Stimulated activated CD8-positive, alpha-beta memory T cell treated with anti-CD3 and anti-CD28 coated beads, Interleukin-7, amount 100 ng/mL, for 4 hours (primary cell): Measurements from ENCODE around the gene GMIP.

Experiments used
- DNase-seq, 2 donors: peaks; one replicate each; pipeline ENCODE4 v3.0.0-alpha.2; 2020; ENCODE audit warnings: low read depth in 2 of 2

The GMIP gene

DNA sequence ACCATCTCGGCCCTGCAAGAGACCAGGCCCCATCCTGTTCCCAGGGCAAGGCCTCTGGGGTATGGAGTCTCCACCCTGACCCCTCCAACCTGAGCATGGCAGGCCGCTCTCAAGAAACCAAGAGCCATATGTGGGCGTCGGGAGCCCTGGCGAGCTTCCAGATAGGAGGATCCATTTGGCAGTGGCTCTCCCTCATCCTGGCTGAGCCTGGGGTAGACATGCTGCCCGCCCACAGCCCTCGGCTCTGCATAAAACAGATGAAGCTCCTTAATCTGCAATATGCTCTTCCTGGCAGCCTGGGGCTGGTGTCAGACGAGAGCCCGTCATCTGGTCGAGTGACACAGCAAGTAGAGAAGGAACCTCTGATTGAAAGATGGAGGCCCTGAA lies 13.9 kb upstream of the GMIP start:
- DNase-seq, result no peak

DNA sequence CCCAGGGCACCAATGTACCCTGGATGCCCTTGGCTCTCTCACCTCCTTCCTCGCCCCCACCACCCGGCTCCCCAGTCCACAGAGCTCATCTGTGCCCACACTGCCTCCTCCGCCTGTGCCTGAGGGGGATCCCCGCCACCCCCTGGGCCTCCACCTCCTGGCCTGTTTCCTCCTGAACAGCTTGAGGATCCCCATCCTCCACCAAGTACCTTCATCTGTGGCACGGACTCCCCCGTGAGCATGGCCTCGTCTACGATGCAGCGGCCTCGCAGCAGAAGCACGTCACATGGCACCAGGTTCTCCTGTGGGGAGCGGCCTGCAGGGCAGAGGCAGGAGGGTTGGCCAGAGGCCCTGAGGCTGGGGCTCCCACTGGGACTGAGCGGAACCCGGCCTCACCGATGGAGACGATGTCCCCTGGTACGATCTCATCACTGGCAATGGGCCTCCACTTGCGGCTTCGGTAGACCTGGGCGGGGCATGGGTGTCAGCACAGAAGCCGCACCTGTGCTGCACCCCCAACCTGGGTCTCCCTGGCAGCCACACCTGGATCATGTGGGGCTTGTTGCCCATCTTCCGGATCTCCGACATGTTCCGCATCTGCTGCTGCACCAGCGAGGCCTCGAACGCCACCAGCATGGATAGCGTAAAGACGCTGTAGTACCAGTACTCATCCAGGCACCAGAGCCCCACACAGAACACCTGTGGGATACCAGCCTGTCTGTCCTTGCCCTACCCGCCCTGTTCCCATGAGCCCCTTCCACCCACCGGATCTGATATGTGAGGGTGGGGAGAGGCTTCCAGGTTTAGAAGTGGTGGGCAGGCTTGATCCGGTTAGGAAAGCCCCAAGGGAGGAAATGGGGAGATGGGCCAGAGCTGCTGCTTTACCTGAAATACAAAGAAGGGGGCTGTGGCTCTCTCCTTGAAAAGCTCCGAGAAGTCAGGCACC lies 13.3 kb upstream of the GMIP start:
- DNase-seq, result no peak

DNA sequence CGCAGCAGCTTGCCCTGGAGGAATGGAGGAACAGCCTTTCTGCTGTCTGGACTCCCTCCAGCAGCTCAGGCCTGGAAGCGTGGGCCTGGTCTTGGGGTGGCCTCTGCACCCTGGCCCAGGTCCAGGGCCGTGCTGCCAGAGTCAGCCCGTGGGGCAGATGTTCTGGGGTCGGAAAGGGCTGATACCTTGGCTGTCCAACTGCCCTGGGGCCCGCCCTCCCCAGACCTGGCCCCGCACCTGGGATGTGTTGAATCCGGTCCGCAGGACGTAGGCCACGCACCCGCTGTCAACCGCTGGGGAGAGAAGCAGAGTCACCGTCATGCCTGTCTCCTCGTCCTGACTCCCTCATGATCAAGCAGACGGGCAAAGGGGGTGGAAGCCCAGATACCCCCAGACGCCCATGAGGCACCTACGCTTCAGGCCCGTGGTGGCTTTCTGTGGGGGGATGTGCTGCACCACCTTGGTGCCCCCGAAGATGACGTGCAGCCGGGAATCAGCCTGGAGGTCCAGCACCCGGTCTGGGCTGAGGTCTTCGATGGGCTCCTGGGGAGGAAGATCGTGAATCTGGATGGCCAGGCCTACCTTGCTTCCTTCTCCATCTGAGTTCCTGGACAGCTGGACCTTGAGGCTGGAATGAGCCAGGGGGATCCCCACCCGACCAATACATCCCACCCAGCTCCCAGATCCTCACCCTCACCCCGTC lies 12.3 kb upstream of the GMIP start:
- no peak for DNase-seq

DNA sequence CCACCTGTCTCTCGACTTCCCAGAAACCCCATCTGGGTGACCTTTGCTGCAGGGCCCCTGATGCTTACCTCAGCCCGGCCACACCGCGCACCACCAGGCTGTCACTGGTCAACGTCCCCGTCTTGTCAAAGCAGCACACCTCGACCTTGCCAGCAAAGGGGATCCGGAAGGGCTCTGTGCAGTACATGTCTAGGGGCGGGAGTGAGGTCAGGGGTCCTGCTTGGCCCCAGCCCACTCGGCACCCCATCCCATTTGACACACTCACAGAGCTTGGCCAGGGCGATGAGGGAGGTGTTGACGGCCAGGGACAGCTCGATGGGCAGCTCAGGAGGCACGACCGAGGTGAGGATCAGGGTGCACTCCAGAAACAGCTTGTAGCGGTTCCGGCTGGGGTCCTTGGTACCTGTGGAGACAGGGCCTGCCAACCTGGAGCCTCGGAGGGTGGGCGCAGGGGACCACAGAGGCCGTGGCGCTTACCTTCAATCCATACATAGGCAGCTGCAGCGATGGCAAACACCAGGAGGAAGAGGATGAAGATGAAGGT lies 11.7 kb upstream of the GMIP start:
- no peak for DNase-seq

DNA sequence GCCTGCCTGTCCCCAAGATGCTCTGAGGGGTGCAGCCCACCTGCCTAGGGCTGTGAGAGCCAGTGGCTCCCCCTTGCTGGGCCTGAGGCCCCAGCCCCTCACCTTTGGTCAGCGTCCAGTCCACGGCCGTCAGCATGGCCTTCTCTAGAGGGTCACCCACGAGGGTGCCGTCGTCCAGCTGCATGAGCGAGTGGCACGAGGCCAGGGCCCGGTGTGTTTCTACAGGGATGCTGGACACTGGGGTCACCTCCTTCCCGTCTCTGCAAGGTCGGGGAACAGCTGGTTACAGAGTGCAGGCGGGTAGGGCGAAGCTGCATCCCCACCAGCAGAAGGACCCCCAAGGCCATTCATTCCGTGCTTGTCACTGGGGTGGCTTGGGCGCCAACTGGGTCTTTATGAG lies 11.0 kb upstream of the GMIP start:
- DNase-seq, result no peak

DNA sequence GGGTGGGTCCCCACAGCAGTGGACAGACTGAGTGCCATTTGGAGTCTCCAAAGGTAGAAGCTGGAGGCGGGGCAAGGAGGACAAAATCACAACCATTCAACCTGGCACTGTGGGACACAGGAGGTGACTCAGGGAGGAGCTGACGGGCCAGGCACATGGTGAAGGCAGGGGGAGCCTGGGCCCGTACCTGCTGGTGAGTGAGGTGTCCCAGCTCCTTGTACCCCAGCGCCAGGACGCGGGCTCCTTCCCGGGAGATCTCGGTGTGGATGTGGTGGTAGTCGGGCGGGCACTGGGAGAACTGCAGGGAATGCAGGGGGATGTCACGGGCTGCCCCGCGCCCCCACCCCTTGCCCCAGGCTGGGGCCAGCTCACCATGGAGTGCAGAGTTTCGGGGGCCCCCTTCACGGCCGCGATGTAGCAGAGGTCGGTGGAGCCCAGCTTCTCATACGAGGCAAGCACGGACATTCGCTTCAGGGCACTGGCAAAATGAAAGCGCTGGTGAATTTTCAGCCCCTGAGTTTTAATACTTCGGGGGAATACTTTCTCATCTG lies 10.2 kb upstream of the GMIP start:
- no peak for DNase-seq

DNA sequence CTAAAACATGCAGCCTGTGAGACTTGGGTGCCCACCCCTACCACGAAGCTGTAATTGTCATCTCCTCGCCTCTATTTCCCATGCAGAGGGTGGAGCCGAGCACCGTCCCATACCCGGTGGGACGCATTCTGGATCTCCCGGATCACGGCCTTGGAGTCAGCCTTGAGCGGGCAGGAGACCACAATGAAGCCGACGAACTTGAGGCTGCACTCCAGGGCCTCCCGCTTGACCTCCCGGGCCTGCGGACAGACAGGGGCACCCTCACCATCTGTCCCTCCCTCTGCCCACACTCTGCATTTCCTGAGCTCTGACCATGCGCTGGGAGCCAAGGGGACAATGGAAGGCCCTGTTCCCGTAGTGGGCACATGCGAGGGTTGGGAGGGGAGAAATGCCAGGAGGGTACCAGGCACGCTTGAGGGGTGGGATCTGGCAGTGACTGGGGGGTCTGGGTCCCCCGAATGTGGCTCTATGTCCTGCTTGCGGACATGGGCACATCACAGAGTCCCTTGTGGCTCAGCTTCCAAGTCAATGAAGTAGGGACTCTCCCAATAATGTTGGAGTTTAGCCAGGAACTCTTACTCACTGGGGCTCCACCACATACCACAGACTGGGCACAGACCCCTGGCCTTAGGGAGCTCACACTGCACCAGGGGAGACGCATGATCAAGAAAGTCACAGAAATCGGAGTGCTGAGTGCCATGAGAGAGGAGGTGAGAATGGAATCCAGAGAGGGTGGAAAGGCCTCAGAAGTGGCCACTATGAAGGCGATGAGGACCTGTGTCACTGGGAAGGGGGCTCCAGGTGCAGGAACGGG lies 9.2 kb upstream of the GMIP start:
- no peak for DNase-seq

DNA sequence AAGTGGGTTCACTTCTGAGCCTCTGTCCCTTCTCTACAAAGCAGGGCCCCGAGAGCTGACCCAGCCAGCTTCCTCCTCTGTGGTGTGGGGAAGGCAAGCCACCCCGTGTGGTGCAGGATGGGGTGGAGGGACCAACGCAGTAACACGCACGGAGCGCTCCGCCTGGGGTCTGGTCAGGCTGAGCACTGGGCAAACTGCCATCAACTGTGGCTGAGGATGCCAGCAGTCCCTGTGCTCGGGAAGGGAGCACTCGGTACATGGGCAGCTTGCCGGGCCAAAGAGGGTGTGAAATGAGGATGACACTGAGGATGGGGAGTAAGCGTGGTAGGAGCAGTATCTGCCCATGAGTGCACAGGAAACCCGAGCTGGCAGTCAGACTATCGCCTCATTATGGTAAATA lies 7.6 kb upstream of the GMIP start:
- DNase-seq, result no peak

DNA sequence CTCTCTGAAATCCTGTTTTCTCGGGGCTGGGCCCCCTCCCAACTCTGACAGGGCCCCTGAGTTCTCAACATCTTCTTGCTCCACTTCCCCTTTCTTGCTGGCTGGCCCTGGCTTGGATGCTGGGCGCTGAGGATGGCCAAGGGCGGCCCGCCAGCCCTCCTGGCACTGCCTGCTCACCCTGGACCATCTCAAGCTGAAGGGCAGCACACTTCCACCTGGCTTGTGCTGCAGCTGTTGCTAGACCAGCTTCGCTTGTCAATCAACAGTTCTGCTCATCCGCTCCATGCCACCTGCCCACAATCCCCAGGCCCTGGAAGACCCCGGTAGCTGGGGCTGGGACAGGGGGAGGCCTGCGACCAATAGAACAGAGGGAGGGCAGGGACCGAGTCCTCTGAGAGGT lies 6.9 kb upstream of the GMIP start:
- DNase-seq, result no peak

DNA sequence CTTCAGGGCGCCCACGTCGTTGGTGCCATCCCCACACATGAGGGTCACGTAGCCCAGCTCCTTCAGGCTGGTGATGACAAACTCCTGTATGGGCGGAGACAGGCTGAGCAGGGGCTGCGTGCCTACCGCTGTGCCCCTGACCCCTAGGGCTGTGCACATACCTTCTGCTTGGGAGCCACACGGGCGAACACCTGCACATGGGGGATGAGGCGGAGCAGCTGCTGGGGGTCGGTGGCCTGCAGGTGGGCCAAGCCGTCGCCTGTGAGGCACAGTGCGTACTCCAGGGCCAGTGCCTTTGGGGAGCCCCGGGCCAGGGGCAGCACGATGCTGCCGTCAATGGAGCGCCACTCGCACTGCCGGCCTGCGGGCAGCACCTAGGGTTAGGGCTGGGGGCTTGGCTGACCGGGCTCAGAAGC lies 6.1 kb upstream of the GMIP start:
- DNase-seq, result no peak

DNA sequence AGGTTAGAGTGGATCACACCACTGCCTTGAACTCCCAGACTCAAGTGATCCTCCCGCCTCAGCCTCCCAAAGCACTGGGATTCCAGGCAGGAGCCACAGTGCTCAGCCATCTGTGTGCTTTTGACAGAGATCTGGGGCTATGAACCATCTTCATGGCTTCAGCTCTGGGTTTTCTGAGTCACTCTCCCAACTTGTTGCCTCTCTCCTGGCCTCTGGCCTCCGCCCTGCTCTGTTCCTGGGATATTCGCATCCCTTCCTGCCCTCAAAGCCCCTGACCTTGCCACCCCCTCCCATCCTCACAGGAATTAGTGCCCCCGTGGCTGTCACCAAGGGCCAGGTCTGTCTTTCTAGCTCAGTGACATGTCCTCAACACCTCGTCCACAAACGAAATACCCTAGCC lies 5.7 kb upstream of the GMIP start:
- no peak for DNase-seq

DNA sequence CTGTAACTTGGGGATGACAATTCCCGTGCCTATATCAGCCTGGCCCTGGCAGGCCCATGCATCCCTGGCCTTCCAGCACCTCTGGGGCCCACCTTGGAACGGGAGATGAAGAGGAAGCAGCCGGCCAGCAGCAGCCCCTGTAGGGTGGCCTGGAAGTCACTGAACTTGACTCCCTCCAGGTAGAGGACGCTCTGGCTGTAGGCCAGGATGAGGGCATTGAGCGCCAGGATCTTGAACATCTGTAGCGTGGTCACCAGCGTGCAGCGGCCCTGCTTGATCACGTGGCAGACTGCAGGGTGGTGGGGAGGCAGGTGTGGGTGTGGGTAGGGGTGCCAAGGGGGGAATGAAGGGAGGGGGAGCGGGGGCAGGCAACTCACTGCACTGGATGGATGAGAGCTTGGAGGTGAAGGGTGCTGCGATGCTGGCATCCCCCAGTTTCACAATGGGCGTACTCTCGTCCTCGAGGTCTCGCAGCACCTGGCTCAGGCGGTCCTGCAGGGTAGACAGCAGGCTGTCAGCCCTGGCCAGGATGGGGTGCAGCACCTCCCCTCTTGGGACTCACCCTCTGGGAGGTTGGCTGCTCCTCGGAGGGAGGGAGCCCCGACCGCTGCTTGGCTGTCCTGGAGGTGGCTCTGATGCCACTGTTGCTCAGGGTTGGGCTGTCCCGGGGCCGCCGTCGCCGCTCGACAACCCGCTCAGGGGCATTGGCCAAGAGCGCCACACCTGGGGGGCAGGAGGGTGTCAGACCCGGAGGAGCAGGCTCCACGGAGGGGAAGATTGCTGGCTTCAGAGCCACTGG lies 3.8 kb upstream of the GMIP start:
- no peak for DNase-seq

DNA sequence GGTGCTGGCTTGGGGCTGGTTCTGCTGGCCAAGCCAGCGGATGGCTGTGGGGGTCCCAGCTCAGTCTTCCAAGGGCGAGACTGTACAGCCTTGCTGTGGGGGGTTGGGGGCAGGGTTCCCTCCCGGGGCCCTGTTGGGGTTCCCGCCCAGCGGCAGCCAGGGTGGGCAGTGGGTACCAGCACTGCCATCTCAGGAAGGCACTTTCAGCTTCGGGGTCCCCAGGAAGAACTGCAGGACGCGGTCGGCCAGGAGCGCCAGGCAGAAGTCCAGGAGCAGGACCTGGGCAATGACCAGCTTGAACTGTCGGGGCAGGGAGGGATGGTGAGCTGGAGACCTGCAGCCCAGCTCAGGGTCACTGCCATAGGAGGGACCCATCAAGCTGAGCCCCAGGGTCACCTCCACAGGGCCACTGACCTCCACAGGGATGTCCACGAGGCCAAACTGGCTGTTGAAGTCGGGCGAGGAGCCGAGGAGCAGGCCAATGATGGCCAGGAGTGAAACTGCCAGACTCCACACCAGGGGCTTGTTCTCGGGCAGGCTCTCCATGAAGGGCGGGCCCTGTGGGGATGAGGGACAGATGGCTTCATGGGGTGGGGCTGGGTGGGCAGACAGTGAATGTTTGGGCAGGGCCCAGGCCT lies 1.9 kb upstream of the GMIP start:
- no peak for DNase-seq

DNA sequence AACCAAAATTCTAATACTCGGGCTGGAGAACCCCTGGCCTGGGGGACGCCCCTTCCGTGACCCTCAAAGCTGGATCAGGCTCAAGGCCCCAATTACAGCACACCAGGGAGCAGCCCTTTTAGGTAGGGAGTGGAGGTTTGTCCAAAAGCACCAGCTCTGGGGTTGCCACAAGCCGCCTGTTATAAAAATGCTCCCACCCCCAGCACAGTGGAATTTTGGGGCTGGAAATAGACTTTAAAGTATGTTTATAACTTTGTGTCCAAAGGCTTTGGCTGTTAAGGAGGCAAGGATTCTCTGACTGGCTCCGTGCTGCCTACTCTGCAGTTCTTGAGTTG lies 564 bp upstream of the GMIP start:
- DNase-seq, result no peak

DNA sequence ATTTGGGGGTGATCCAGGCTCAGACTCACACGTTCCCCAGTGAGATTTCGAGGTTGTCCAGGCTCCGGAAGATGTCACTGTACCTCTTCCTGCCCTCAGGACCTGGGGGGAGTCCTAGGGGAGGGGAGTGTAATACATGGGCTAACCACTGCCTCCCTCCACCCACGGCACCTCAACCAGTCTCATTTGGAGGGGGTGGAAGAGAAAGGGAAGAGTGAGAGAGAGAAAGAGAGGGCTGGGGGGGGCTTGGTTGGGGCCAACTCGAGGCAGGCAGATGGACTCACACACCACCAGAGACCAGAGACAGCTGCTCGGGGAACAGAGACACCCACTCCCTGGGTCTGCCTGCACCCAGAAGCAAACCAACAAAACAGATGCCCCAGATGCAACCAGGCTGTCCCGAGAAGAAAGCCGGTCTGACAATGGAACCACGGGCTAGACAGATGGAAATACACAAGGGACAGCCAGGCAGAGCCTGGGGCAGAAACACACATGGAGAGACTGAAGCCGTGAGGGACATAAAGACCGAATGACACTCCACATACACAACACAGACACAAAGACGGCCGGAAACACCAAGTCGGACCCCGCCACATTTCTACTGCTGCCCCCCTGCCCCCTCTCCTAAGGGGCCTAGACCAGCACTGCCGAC lies 825 bp downstream of the GMIP start:
- peak; percentile 42 to 59 for DNase-seq

DNA sequence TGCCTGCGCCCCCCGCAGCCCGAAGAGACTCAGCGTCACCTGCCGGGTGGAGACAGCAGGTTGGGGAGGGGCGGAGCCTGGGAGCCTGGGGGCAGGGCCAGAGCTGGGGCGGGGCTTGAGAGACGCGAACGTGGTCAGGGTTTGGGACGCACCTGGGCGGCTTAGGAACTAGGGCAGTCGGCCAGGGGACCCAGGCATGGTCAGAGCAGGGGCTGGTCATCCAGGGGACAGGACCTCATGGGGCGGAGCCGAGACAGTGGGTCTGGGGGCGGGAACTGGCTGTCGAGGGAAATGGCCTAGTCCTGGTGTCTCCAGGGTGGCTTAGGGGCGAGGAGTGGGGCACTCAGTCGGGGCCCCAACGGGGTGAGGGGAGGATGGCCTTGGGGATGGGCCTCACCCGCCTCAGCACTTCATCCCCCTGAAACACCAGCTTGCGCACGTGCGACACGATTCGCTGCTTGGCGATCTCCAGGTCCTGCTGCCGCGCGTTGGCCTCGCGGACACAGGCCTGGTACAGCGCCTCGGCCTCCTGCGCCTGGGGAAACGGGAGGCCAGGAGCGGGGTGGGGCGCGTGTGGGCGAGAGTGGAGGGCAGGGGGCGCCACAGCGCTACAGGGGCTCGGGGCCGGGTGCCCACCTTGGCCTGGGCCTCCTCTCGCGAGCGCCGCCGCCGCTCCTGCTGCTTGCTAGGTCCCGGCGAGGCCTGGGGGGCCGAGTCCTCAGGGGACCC lies 5.8 kb downstream of the GMIP start:
- DNase-seq, result no peak

DNA sequence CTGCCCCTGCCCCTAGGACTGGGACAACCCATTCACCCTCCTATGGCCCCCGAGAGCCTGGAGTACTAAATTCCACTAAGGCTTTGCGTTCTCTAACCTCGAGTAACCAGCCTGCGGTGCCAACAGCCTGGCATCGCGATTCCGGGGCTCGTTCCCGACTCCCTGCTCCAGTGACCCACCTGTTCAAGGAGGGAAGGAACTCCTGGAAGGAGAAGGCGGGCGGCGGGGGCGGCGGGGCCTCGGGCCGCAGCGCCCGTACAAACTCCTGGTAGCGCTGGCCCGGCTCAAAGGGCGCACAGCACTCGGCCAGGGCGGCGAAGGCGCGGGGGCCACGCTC lies 6.3 kb downstream of the GMIP start:
- DNase-seq, result no peak

DNA sequence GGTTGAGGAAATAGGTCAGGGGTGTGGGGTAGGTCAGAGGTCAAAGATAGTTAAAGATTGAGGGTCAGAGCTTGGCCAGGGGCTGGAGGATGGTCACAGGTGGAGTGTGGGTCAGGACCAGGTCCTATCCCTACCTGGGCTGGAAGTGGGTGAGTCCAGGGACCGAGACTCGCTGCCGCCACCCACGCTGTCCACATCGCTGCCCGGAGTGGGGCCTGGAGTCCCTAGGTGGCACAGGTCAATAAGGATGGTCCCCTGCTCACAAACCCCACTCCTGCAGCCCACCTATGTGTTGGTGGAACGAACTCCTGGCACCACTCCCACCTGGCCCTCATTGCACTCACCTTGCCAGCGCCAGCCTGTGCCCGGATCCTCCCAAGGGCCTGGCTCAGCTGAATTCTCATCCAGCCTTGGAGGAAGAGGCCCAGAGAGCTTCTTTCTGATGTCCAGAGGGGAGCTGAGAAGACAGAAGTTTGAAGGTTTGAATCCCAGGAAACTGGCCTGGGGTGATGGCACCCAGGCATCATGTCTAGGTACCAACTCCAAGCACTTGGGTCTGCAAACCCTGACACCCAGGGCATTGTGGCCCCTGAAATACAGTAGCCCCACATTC lies 6.8 kb downstream of the GMIP start:
- DNase-seq, result no peak

DNA sequence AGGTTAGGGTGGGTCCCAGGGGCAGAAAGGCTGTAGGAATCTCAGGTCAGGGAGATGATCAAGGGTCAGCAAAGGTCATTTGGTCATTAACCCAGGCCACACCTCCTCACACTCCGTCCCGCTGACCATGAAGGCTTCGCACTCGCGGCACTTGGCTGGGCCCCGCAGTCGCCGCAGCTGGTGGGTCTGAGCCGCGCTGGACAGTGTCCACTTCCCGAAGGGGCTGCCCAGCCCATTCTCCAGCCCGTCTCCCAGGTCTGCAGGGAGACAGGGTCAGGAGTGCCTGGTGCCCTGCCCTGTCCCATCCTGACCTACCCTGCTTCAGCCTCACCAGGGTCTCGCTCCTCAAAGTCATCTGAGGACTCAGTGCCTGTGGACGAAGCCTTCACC lies 8.1 kb downstream of the GMIP start:
- no peak for DNase-seq
